ENCODE results near the gene JARID2. TPM values are rescaled to one million over a fixed set of nuclear protein-coding genes. Genes with fewer than 3 reads are reported as not detected.

Gene JARID2
- total and polyA plus RNA-seq, 4 donors: 1.4 to 12.3 (median 3.4) TPM

DNA sequence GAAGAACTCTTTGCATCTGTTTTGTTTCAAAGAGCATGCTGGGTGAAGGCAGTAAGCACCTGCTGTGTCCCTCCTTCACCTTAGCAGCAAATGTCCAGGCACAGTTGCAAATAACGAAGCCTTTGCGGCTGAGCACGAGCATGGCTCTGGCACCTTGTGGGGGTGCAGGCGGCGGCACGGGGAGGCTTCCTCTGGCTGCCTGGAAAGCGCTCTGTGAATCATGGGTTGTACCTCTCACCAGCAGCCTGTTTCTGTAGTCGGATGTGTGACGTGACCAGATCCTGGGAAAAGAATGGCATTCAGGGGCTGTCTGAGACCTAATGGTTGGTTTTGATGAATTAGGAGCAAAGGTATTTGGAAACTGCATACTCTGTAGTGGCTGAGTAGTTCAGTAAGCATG lies 272.2 kb downstream of the JARID2 start:
- no peak for TF ChIP-seq HNF4G (IDR thresholded peaks at IDR 0.05)
- no peak for TF ChIP-seq HNF4A (conservative IDR thresholded peaks at IDR 0.05)
- Histone ChIP-seq H3K9ac (ENCODE audit: low read depth in 1 of 2, low read length in 2 of 2) (no peak overlapping the region), H3K27me3 (ENCODE audit: control insufficient read depth in 4 of 4, insufficient read depth in 4 of 4, low read length in 3 of 4) (no peaks in the 10 kb centered on the region), H3K4me3 (ENCODE audit: low read depth in 1 of 3, low read length in 3 of 3) (no peak overlapping the region), H3K36me3 (ENCODE audit: control insufficient read depth in 4 of 4, insufficient read depth in 3 of 4, low read depth in 1 of 4, low read length in 3 of 4) (peaks cover 8 to 32% (median 10%) of the 10 kb centered on the region in 4 donors), H3K4me1 (ENCODE audit: control insufficient read depth in 4 of 4, insufficient read depth in 4 of 4, low read length in 3 of 4) (no peaks in the 10 kb centered on the region), H3K27ac (ENCODE audit: low read depth in 1 of 2, low read length in 2 of 2) (no peak overlapping the region), H3K9me3 (ENCODE audit: control insufficient read depth in 4 of 4, low read length in 3 of 4) (no peaks in the 10 kb centered on the region)
- WGBS: 94% methylated on average over 9 of the region's 9 CpGs
- no peak for DNase-seq (ENCODE audit: low spot score)

DNA sequence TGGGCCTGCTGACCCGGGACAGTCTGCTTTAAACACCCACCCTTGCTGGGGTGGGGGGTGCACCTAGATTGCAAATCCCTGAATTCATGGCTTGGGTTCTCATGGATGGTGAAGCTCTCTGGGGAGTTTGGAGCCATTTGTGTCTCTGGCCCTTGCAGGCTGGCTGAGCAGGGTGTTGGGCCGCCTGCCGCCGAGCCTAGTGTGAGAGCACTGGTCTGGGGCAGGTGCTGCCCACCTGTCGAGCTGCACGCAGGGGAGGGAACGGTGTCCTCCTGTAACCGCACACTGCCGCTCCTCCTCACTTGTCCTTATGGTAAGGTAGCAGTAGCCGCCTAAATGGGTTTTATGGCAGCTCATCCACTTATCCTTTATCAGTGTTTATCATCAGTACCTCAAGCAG lies 273.0 kb downstream of the JARID2 start:
- H3K4me3 ChIP-seq (ENCODE audit: low read depth in 1 of 3, low read length in 3 of 3): no peak overlapping the region
- no peak overlapping the region for H3K9ac ChIP-seq (ENCODE audit: low read depth in 1 of 2, low read length in 2 of 2)
- no peaks in the 10 kb centered on the region for H3K9me3 ChIP-seq (ENCODE audit: control insufficient read depth in 4 of 4, low read length in 3 of 4)
- 98% methylated on average over 10 of the region's 10 CpGs for WGBS
- H3K36me3 ChIP-seq (ENCODE audit: control insufficient read depth in 4 of 4, insufficient read depth in 3 of 4, low read depth in 1 of 4, low read length in 3 of 4): peaks cover 8 to 28% (median 10%) of the 10 kb centered on the region in 4 donors
- H3K27ac ChIP-seq (ENCODE audit: low read depth in 1 of 2, low read length in 2 of 2): no peak overlapping the region
- H3K27me3 ChIP-seq (ENCODE audit: control insufficient read depth in 4 of 4, insufficient read depth in 4 of 4, low read length in 3 of 4): no peaks in the 10 kb centered on the region
- no peaks in the 10 kb centered on the region for H3K4me1 ChIP-seq (ENCODE audit: control insufficient read depth in 4 of 4, insufficient read depth in 4 of 4, low read length in 3 of 4)
- TF ChIP-seq JUND (IDR thresholded peaks at IDR 0.05) (no peak), EGR1 (IDR thresholded peaks at IDR 0.05; ENCODE audit: low read depth in 2 of 2) (no peak), FOXA2 (IDR thresholded peaks at IDR 0.05) (no peak), RXRA (IDR thresholded peaks at IDR 0.05) (no peak), TAF1 (conservative IDR thresholded peaks at IDR 0.05) (no peak), HNF4G (IDR thresholded peaks at IDR 0.05) (no peak), FOXA1 (IDR thresholded peaks at IDR 0.05) (no peak)
- TF ChIP-seq, protein P1, sequence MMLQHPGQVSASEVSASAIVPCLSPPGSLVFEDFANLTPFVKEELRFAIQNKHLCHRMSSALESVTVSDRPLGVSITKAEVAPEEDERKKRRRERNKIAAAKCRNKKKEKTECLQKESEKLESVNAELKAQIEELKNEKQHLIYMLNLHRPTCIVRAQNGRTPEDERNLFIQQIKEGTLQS (IDR thresholded peaks at IDR 0.05): no peak
- TF ChIP-seq, protein P2, sequence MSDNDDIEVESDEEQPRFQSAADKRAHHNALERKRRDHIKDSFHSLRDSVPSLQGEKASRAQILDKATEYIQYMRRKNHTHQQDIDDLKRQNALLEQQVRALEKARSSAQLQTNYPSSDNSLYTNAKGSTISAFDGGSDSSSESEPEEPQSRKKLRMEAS (IDR thresholded peaks at IDR 0.05): no peak
- TF ChIP-seq, protein P3, sequence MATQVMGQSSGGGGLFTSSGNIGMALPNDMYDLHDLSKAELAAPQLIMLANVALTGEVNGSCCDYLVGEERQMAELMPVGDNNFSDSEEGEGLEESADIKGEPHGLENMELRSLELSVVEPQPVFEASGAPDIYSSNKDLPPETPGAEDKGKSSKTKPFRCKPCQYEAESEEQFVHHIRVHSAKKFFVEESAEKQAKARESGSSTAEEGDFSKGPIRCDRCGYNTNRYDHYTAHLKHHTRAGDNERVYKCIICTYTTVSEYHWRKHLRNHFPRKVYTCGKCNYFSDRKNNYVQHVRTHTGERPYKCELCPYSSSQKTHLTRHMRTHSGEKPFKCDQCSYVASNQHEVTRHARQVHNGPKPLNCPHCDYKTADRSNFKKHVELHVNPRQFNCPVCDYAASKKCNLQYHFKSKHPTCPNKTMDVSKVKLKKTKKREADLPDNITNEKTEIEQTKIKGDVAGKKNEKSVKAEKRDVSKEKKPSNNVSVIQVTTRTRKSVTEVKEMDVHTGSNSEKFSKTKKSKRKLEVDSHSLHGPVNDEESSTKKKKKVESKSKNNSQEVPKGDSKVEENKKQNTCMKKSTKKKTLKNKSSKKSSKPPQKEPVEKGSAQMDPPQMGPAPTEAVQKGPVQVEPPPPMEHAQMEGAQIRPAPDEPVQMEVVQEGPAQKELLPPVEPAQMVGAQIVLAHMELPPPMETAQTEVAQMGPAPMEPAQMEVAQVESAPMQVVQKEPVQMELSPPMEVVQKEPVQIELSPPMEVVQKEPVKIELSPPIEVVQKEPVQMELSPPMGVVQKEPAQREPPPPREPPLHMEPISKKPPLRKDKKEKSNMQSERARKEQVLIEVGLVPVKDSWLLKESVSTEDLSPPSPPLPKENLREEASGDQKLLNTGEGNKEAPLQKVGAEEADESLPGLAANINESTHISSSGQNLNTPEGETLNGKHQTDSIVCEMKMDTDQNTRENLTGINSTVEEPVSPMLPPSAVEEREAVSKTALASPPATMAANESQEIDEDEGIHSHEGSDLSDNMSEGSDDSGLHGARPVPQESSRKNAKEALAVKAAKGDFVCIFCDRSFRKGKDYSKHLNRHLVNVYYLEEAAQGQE (IDR thresholded peaks at IDR 0.05): no peak
- DNase-seq (ENCODE audit: low spot score): no peak

DNA sequence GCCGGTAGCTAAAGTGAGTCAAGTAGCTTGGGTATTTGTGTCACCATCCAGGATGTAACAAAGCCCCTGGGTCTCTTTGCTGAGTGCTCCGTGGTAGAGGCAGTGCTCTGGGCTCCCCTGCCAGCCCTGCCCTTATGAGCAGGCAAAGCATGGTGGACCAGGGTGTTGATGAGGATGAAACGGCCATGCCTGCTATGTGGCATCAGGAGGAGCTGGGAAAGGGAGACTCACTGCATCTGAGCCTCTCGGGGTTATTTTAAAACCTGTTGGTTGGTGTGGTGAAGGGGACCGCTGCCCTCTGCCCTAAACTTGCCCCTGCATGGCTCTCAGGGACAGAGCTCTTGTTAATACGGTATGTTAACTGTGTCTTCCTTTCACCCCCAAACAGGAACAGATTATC lies 273.8 kb downstream of the JARID2 start:
- no peak overlapping the region for H3K27ac ChIP-seq (ENCODE audit: low read depth in 1 of 2, low read length in 2 of 2)
- 84% methylated on average over 6 of the region's 6 CpGs for WGBS
- no peaks in the 10 kb centered on the region for H3K4me1 ChIP-seq (ENCODE audit: control insufficient read depth in 4 of 4, insufficient read depth in 4 of 4, low read length in 3 of 4)
- peaks cover 8 to 33% (median 10%) of the 10 kb centered on the region in 4 donors for H3K36me3 ChIP-seq (ENCODE audit: control insufficient read depth in 4 of 4, insufficient read depth in 3 of 4, low read depth in 1 of 4, low read length in 3 of 4)
- no peaks in the 10 kb centered on the region for H3K9me3 ChIP-seq (ENCODE audit: control insufficient read depth in 4 of 4, low read length in 3 of 4)
- H3K27me3 ChIP-seq (ENCODE audit: control insufficient read depth in 4 of 4, insufficient read depth in 4 of 4, low read length in 3 of 4): no peaks in the 10 kb centered on the region
- H3K4me3 ChIP-seq (ENCODE audit: low read depth in 1 of 3, low read length in 3 of 3): no peak overlapping the region
- DNase-seq (ENCODE audit: low spot score): no peak
- no peak overlapping the region for H3K9ac ChIP-seq (ENCODE audit: low read depth in 1 of 2, low read length in 2 of 2)
- TF ChIP-seq, protein P3 (IDR thresholded peaks at IDR 0.05): no peak
- TF ChIP-seq YY1 (IDR thresholded peaks at IDR 0.05) (no peak), SP1 (IDR thresholded peaks at IDR 0.05) (no peak), GABPA (IDR thresholded peaks at IDR 0.05 in 1 of 2, conservative IDR thresholded peaks at IDR 0.05 in 1 of 2) (no peak), EGR1 (IDR thresholded peaks at IDR 0.05; ENCODE audit: low read depth in 2 of 2) (no peak), JUND (IDR thresholded peaks at IDR 0.05) (no peak), HNF4A (conservative IDR thresholded peaks at IDR 0.05) (no peak), TAF1 (conservative IDR thresholded peaks at IDR 0.05) (no peak), FOXA2 (IDR thresholded peaks at IDR 0.05) (no peak), RAD21 (IDR thresholded peaks at IDR 0.05) (no peak), HNF4G (IDR thresholded peaks at IDR 0.05) (no peak), NR2F2 (IDR thresholded peaks at IDR 0.05) (no peak), FOXA1 (IDR thresholded peaks at IDR 0.05) (no peak)
- TF ChIP-seq, protein P2 (IDR thresholded peaks at IDR 0.05): no peak
- TF ChIP-seq, protein P1 (IDR thresholded peaks at IDR 0.05): no peak
- TF ChIP-seq, protein P4, sequence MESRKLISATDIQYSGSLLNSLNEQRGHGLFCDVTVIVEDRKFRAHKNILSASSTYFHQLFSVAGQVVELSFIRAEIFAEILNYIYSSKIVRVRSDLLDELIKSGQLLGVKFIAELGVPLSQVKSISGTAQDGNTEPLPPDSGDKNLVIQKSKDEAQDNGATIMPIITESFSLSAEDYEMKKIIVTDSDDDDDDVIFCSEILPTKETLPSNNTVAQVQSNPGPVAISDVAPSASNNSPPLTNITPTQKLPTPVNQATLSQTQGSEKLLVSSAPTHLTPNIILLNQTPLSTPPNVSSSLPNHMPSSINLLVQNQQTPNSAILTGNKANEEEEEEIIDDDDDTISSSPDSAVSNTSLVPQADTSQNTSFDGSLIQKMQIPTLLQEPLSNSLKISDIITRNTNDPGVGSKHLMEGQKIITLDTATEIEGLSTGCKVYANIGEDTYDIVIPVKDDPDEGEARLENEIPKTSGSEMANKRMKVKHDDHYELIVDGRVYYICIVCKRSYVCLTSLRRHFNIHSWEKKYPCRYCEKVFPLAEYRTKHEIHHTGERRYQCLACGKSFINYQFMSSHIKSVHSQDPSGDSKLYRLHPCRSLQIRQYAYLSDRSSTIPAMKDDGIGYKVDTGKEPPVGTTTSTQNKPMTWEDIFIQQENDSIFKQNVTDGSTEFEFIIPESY (IDR thresholded peaks at IDR 0.05): no peak

All from liver (tissue), 9 donors.